ENCODE data around the gene ABCA2.

The ABCA2 gene

GRCh38 chr9:137001857-137002645, 26.0 kb downstream of the ABCA2 start:
- POLR2A ChIA-PET = no interaction called here
- CTCF ChIA-PET = interaction anchor here (0.8 to 1.7 kb wide), 5 partner anchors 25 to 54 kb away, joined by 3 to 15 read pairs (median 4); no protein-coding TSS in a partner anchor
- no peak for DNase-seq (ENCODE audit: low read depth, low spot score)
- H3K4me3 ChIP-seq (ENCODE audit: low read depth, low read length) = no peak overlapping the region
- TF ChIP-seq CTCF (IDR thresholded peaks at IDR 0.05; ENCODE audit: insufficient read depth, low read length, missing control alignments) = no peak

GRCh38 chr9:137000177-137000930, 27.7 kb downstream of the ABCA2 start:
- no peak for TF ChIP-seq CTCF (IDR thresholded peaks at IDR 0.05; ENCODE audit: insufficient read depth, low read length, missing control alignments)
- DNase-seq (ENCODE audit: low read depth, low spot score) = peak; percentile 42
- CTCF ChIA-PET = interaction anchor here (0.9 to 2.7 kb wide), 4 partner anchors 19 to 52 kb away, joined by 3 to 25 read pairs (median 5); partner anchors contain the start of gene ABCA2
- no peak overlapping the region for H3K4me3 ChIP-seq (ENCODE audit: low read depth, low read length)
- POLR2A ChIA-PET = no interaction called here

- H3K4me3 ChIP-seq (ENCODE audit: low read depth, low read length) = no peak overlapping the region
- POLR2A ChIA-PET = no interaction called here
- CTCF ChIA-PET = interaction anchor here (1.8 to 2.5 kb wide), 2 partner anchors 32 to 38 kb away, joined by 5 to 17 read pairs; partner anchors contain the start of gene ABCA2
- no peak for TF ChIP-seq CTCF (IDR thresholded peaks at IDR 0.05; ENCODE audit: insufficient read depth, low read length, missing control alignments)
- DNase-seq (ENCODE audit: low read depth, low spot score) = no peak
Observed at GRCh38 chr9:136997830-136998234, 30.2 kb downstream of the ABCA2 start.

GRCh38 chr9:136997371-136997770, 30.7 kb downstream of the ABCA2 start:
- no peak for TF ChIP-seq CTCF (IDR thresholded peaks at IDR 0.05; ENCODE audit: insufficient read depth, low read length, missing control alignments)
- DNase-seq (ENCODE audit: low read depth, low spot score) = no peak
- ChIA-PET POLR2A (interaction anchor here (1.6 kb wide), 1 partner anchor 149 kb away, joined by 3 read pairs; no protein-coding TSS in a partner anchor), CTCF (interaction anchor here (1.8 to 2.5 kb wide), 2 partner anchors 32 to 38 kb away, joined by 5 to 17 read pairs; partner anchors contain the start of gene ABCA2)
- no peak overlapping the region for H3K4me3 ChIP-seq (ENCODE audit: low read depth, low read length)

GRCh38 chr9:136996361-136997292, 31.4 kb downstream of the ABCA2 start, which contains the start of gene CLIC3:
CLIC3 (minus strand) TSS chr9:136996568; CDS start chr9:136996543, 25 bp downstream.
- CTCF ChIA-PET = interaction anchor here (0.6 to 2.5 kb wide), 4 partner anchors 33 to 53 kb away, joined by 3 to 17 read pairs (median 6); partner anchors contain the start of gene ABCA2

More at GRCh38 chr9:136996361-136997292, 31.4 kb downstream of the ABCA2 start, which contains the start of gene CLIC3:
- POLR2A ChIA-PET = interaction anchor here (0.8 to 1.6 kb wide), 3 partner anchors 30 to 148 kb away, joined by 3 read pairs; no protein-coding TSS in a partner anchor
- peak within 1 kb of the TSS; percentile 38 for H3K4me3 ChIP-seq (ENCODE audit: low read depth, low read length)
- no peak for TF ChIP-seq CTCF (IDR thresholded peaks at IDR 0.05; ENCODE audit: insufficient read depth, low read length, missing control alignments)
- DNase-seq (ENCODE audit: low read depth, low spot score) = no peak
